GM23248 (cell line): Measurements from ENCODE around the gene C1QB. TPM values are rescaled to one million over a fixed set of nuclear protein-coding genes. Genes with fewer than 3 reads are reported as not detected.

Experiments
- DNase-seq: peaks from one replicate; pipeline ENCODE4 v3.0.0-alpha.2; 2015
- H2AFZ ChIP-seq: fragments of 200-600 bp; sonication (generic); 2 replicates; pipeline ENCODE4 v1.6.1; 2016; ENCODE audit warnings: antibody characterized with exemption
- H3F3A ChIP-seq: fragments of 200-600 bp; sonication (generic); 2 replicates; pipeline ENCODE4 v1.6.1; 2016; ENCODE audit warnings: mild to moderate bottlenecking, antibody characterized with exemption, mixed run types; ENCODE audit not compliant: insufficient read depth
- H3K27ac ChIP-seq: fragments of 200-600 bp; sonication (generic); 2 replicates; pipeline ENCODE4 v1.5.1; 2016; ENCODE audit warnings: mild to moderate bottlenecking
- H3K27me3 ChIP-seq: fragments of 200-600 bp; sonication (generic); replicated peaks from 2 replicates; pipeline ENCODE4 v1.6.1; 2016; ENCODE audit warnings: mild to moderate bottlenecking; ENCODE audit not compliant: insufficient read depth
- H3K36me3 ChIP-seq: fragments of 200-600 bp; sonication (generic); 2 replicates; pipeline ENCODE4 v1.6.1; 2016; ENCODE audit warnings: low read depth, mild to moderate bottlenecking
- H3K4me1 ChIP-seq: fragments of 200-600 bp; sonication (generic); 2 replicates; pipeline ENCODE4 v1.6.1; 2016; ENCODE audit warnings: mild to moderate bottlenecking; ENCODE audit not compliant: insufficient read depth
- H3K4me2 ChIP-seq: fragments of 200-600 bp; sonication (generic); one replicate; pipeline ENCODE4 v1.6.1; 2016; ENCODE audit warnings: mild to moderate bottlenecking; ENCODE audit not compliant: unreplicated experiment
- H3K4me3 ChIP-seq: fragments of 200-600 bp; sonication (generic); 2 replicates; pipeline ENCODE4 v1.5.1; 2016; ENCODE audit warnings: mild to moderate bottlenecking
- H3K79me2 ChIP-seq: fragments of 200-600 bp; sonication (generic); 2 replicates; pipeline ENCODE4 v1.6.1; 2016; ENCODE audit warnings: mild to moderate bottlenecking; ENCODE audit not compliant: insufficient read depth
- H3K9ac ChIP-seq: fragments of 200-600 bp; sonication (generic); 2 replicates; pipeline ENCODE4 v1.6.1; 2016; ENCODE audit warnings: mild to moderate bottlenecking
- H3K9me2 ChIP-seq: fragments of 200-600 bp; sonication (generic); 2 replicates; pipeline ENCODE4 v1.6.1; 2016; ENCODE audit warnings: mixed run types, mild to moderate bottlenecking, moderate library complexity; ENCODE audit not compliant: insufficient read depth
- H3K9me3 ChIP-seq: fragments of 200-600 bp; sonication (generic); one replicate; pipeline ENCODE4 v1.6.1; 2017; ENCODE audit warnings: low read depth
- H4K20me1 ChIP-seq: fragments of 200-600 bp; sonication (generic); 2 replicates; pipeline ENCODE4 v1.6.0; 2016; ENCODE audit not compliant: insufficient read depth
- EZH2 ChIP-seq: fragments of 200-600 bp; sonication (generic); IDR thresholded peaks from 2 replicates; pipeline ENCODE4 v1.6.1; 2018; ENCODE audit warnings: antibody characterized with exemption, mild to moderate bottlenecking; ENCODE audit not compliant: insufficient read depth, poor library complexity, severe bottlenecking
- EZH2phosphoT487 ChIP-seq: fragments of 200-600 bp; sonication (generic); IDR thresholded peaks from 2 replicates; pipeline ENCODE4 v1.6.1; 2018; ENCODE audit warnings: antibody characterized with exemption, moderate library complexity, mild to moderate bottlenecking, low read depth; ENCODE audit not compliant: insufficient read depth
- WGBS, 2 experiments: methylation state at CpG; one replicate each; pipeline ENCODE4 v1.1.6; 2015 to 2017; ENCODE audit warnings: low lambda C conversion rate in 2 of 2, low coverage in 1 of 2; ENCODE audit errors: missing lambda C conversion rate in 2 of 2; 5-methylcytosine and 5-hydroxymethylcytosine counted together
- in situ Hi-C: fragments of 300-500 bp; cut with MboI; formaldehyde crosslinking; loops from 2 replicates; pipeline ENCODE4 v1.15.0; 2020
- polyA plus RNA-seq: library from polyadenylated mRNA; unstranded; fragments of >200 nt; fragmentation: Nextera tagmentation; extraction: Ambion mirVana; gene quantifications from 2 replicates; pipeline ENCODE4 v1.2.1, GENCODE V29; 2016
- total RNA-seq: library from RNA; depleted of rRNA; stranded (reverse); fragments of >200 nt; shearing (Covaris generic); gene quantifications from 2 replicates; pipeline ENCODE4 v1.2.3, GENCODE V29; 2014

Gene C1QB
- total and polyA plus RNA-seq, 2 experiments from 2014 or later, result not detected

DNA sequence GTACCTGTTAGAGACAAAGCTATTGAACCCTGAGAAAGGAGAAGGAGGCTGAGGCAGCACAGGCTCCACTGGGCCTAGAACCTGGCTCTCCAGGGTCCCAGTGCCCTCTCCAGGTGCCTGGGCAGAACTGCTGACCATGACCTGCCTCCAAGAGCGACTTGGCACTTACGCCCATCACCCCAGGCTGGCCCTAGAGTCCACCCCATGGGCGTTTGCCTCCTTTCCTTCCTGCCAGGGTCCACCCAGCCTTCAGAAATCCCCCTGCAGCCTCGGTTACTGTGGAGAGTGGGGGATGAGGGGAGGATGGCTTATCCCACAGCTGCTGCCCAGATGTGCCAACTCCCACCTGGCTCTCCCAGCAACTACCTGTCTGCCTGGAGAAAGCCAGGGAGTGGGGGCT, 31.3 kb upstream of the C1QB start:
- Histone ChIP-seq H3F3A (no peaks in the 10 kb centered on the region), H3K9me3 (no peaks in the 10 kb centered on the region), H3K27me3 (peaks cover 55% of the 10 kb centered on the region), H3K4me3 (no peak overlapping the region), H3K4me1 (no peaks in the 10 kb centered on the region), H3K9ac (no peak overlapping the region), H3K79me2 (no peaks in the 10 kb centered on the region), H3K36me3 (no peaks in the 10 kb centered on the region), H3K9me2 (no peaks in the 10 kb centered on the region), H2AFZ (no peak overlapping the region), H4K20me1 (no peaks in the 10 kb centered on the region), H3K4me2 (no peak overlapping the region), H3K27ac (no peak overlapping the region)
- 34 to 36% methylated on average over 4 of the region's 4 CpGs for WGBS, 2 experiments
- in situ Hi-C loops, result no loop called here
- no peak for TF ChIP-seq EZH2phosphoT487
- no peak for DNase-seq

DNA sequence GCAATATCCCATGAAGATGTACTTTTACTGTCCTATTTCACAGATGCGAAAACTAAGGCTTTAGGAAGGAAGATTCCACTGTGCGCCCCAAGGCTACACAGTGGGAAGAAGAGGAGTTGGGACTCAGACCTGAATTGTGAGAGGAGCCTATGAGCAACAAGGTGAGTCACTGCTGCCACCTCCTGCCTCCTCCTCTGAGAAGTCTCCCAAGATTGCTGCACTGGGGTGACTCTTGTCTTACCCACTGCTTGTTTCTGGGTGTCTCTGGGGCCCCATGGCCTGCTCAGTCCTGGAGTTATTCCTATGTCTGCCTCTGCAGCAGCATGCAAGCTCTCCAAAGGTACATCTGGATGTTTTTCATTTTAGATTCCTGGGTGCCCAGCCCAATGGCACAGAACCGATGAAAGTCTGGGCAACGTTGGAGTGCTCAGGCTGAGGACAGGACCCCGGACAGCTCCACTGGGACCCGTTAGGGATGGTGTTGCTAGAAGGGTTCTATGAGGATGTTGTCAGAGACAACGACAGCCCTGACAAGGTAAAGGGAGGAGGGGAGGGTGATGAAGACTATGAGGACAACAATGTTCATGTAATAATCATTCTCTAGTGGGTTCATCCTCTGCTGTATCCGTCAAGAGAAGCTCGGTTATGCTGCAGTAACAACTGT, 27.6 kb upstream of the C1QB start:
- Histone ChIP-seq H3K27me3 (peaks cover 66% of the 10 kb centered on the region), H3K4me2 (no peak overlapping the region), H3K79me2 (no peaks in the 10 kb centered on the region), H3K4me3 (no peak overlapping the region), H3K36me3 (no peaks in the 10 kb centered on the region), H3K4me1 (no peaks in the 10 kb centered on the region), H2AFZ (no peak overlapping the region), H4K20me1 (no peaks in the 10 kb centered on the region), H3K9ac (no peak overlapping the region), H3K9me2 (no peaks in the 10 kb centered on the region), H3F3A (no peaks in the 10 kb centered on the region), H3K9me3 (no peaks in the 10 kb centered on the region), H3K27ac (no peak overlapping the region)
- TF ChIP-seq EZH2 (no peak), EZH2phosphoT487 (no peak)
- in situ Hi-C loops, result no loop called here
- peak; percentile 35 for DNase-seq
- WGBS, 2 experiments, result 35 to 36% methylated on average over 9 of the region's 9 CpGs

DNA sequence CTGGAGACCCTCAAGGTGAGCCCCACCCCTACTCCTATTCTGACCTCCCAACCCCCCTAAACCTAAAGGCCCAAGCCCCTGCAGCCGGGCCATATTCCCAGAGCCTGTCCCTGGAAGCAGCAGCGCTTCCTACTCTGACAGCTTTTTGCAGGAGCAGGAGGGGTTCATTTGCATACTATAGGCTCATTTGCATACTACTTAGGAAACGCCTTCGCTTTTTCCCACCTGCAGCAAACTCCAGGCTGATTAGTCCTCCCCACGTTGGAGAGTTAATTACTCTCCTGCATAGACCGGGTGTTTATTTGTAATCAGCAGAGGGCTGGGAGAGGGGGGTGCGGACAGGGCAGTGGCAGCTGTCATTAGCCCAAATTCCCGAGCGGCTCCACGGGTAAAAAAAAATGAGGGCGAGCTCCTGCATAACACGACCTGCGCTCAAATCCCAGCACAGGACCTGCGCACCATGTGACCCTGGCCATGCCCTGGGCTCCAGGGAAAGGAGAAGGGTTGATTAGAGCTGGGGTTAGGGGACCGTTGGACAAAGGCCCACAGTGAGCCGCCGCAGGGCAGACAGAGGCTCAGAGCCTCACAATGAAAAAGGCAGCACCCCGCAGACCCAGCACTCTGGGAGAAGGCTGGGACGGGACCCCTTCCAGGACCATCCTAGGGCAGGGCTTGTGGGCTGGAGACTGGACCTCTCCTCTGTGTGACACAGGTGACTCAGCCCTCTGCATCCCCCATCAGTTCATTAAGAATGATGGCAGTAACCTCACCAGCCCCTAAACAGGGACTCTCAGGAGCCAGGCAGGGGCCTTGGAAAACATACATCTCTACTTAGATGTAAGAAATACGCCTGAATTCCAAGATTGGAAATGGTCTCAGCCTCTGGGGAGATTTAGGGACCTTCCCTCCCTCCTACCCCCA, 26.5 kb upstream of the C1QB start:
- Histone ChIP-seq H3K27ac (no peak overlapping the region), H3K4me3 (no peak overlapping the region), H3K9ac (no peak overlapping the region), H3K4me2 (no peak overlapping the region), H3K36me3 (no peaks in the 10 kb centered on the region), H3K9me2 (no peaks in the 10 kb centered on the region), H2AFZ (no peak overlapping the region), H3K4me1 (no peaks in the 10 kb centered on the region), H3F3A (no peaks in the 10 kb centered on the region), H3K79me2 (no peaks in the 10 kb centered on the region), H3K27me3 (peaks cover 66% of the 10 kb centered on the region), H3K9me3 (no peaks in the 10 kb centered on the region), H4K20me1 (no peaks in the 10 kb centered on the region)
- DNase-seq, result no peak
- in situ Hi-C loops, result no loop called here
- 7 to 10% methylated on average over 20 of the region's 20 CpGs for WGBS, 2 experiments
- TF ChIP-seq EZH2 (no peak), EZH2phosphoT487 (no peak)

DNA sequence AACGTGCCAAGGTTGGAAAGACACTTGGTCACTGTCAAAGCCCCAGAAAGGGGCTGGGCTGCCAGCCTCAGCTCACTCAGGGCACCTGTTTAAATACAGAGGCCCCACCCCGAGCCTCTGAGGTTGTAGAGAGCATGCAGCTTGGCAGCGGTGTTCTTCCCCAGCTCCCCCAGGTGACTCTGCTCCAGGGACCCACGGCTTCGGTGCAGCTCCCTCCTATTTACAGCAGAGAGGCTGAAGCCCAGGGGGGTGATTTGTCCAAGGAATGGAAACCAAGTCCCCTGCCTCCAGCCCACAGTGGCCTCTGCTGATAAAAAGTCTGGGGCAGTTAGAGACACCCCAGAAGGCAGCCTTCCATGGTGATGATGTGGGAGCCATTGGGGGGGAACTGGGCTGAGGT, 25.7 kb upstream of the C1QB start:
- no peak for TF ChIP-seq EZH2
- TF ChIP-seq EZH2phosphoT487, result no peak
- H3K36me3 ChIP-seq, result no peaks in the 10 kb centered on the region
- no peak overlapping the region for H3K4me3 ChIP-seq
- H3K79me2 ChIP-seq, result no peaks in the 10 kb centered on the region
- H4K20me1 ChIP-seq, result no peaks in the 10 kb centered on the region
- H3K4me1 ChIP-seq, result no peaks in the 10 kb centered on the region
- peaks cover 68% of the 10 kb centered on the region for H3K27me3 ChIP-seq
- H3K9ac ChIP-seq, result no peak overlapping the region
- no peaks in the 10 kb centered on the region for H3K9me3 ChIP-seq
- no peaks in the 10 kb centered on the region for H3F3A ChIP-seq
- WGBS, 2 experiments, result 16 to 20% methylated on average over 5 of the region's 5 CpGs
- H3K4me2 ChIP-seq, result no peak overlapping the region
- no peak for DNase-seq
- H2AFZ ChIP-seq, result no peak overlapping the region
- in situ Hi-C loops, result no loop called here
- H3K9me2 ChIP-seq, result no peaks in the 10 kb centered on the region
- H3K27ac ChIP-seq, result no peak overlapping the region
